HG03196 (cell line): ENCODE results near the gene MAP2K7.
"Not testable (repeated sequence)": the region's sequence is repeated elsewhere in the genome, so short reads cannot be mapped to it uniquely, and the experiment has no call there.

ENCODE experiments used
- ATAC-seq: cut with Tn5 transposase; IDR thresholded peaks from one replicate; pipeline ENCODE4 v1.9.1; 2021; ENCODE audit not compliant: unreplicated experiment

MAP2K7 gene

GRCh38 chr19:7907122-7907521 is 3.4 kb downstream of the MAP2K7 start:
- no peak for ATAC-seq

- ATAC-seq: no peak
These were observed 3.9 kb downstream of the MAP2K7 start for GRCh38 chr19:7907544-7907943.

DNA sequence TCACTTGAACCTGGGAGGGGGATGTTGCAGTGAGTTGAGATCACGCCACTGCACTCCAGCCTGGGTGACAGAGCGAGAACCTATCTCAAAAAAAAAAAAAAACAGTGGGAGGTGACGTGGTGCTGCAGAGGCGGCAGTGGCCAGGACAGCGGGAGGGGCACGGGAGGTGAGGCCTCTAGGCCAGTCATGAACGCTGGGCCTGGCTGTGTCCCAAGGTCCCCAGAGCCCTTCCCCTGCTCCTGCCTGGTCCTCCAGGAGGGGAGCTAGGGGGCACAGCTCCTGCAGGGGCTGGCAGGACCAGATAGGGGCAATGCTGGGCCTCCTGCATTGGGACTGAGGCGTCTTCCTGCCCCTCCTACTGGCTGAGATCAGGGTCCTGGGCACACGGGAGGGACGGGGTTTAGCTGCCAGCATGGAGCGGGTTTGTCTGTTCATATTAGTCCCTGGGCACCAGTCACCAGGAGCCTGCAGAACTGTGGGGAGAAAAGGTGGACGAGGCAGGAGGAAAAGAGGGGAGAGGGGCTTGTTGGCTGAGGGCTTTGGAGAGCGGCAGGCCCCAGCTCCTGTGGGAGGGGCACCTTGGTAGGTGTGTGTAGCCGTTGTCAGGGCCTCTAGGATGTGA is 4.5 kb downstream of the MAP2K7 start:
- no peak for ATAC-seq

DNA sequence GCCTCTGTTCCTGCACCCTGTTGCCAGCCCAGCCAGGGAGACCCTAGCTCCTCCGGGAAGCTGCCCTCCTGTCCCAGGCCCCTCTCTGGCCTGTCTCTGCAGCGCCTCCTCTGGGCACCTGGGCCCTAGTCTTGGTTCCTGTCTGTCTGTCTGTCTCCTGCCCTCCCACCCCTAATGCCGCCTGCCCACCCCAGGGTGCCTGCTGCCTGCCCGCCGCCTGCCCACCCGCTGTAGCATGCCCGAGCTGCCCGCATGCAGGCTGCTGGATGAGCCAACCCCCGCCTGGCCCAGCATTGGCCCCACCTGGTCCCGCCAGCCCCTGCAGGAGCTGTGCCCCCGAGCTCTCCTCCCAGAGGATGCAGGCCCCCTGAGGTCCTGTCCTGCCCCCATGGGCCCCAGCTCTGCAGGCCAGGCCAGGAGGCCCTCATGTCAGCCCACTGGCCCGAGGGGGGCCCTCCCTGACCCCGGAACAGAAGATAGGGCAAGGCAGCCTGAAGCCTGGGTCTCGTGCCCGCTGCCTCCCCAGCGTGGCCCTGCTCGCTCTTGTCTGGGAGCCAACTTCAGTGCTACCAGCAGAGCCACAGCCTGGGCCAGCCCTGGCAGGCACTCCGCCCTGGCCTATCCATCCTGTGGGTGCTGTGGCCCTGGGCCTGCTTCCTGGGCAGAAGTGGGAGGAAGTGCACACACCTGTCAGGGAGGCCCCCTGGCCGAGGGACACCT is 5.2 kb downstream of the MAP2K7 start:
- no peak for ATAC-seq

GRCh38 chr19:7909471-7910067 is 5.9 kb downstream of the MAP2K7 start:
- no peak for ATAC-seq

GRCh38 chr19:7910321-7911161 is 6.9 kb downstream of the MAP2K7 start:
- ATAC-seq: no peak

DNA sequence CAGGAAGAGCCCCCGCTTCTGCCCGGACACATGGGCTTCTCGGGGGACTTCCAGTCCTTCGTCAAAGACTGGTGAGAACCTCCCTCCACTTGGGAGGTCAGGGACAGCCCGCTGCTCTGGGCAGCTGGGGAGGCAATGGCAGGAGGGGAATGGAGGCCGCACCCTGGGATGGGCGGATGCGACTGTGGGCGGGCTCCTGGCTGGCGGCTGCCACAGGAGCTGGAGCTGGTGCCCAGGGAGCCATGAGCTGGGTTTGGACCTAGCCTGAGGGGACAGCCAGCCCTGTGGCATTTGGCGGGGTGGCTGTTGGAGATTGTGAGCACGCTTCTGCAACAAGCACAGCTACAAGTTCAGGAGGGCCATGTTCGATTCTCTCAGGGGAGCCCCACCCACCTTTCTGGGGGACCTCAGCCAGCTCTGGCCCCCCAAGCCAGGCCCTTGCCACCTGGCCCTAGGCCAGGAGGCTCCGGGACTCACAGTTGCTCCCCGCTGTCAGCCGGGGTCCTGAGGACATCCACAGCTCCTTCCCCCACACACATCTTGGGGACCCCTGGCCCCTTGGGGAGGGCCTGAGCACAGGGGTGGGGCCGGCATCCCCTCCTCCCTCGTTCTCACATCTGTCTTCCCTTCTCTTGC is 7.9 kb downstream of the MAP2K7 start:
- no peak for ATAC-seq

DNA sequence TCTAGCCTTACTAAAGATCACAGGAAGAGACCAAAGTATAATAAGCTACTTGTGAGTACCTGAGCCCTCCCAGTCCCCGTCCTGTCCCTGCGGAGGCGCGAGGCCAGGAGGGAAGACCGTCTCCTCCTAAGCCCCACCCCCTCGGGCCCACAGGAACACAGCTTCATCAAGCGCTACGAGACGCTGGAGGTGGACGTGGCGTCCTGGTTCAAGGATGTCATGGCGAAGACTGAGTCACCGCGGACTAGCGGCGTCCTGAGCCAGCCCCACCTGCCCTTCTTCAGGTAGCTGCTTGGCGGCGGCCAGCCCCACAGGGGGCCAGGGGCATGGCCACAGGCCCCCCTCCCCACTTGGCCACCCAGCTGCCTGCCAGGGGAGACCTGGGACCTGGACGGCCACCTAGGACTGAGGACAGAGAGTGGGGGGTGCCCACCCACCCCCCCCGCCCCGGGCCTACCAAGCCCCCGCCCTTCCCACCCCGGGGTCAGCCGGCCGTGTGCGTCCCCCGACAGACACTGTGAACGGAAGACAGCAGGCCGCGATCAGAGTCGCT is 8.5 kb downstream of the MAP2K7 start:
- no peak for ATAC-seq

DNA sequence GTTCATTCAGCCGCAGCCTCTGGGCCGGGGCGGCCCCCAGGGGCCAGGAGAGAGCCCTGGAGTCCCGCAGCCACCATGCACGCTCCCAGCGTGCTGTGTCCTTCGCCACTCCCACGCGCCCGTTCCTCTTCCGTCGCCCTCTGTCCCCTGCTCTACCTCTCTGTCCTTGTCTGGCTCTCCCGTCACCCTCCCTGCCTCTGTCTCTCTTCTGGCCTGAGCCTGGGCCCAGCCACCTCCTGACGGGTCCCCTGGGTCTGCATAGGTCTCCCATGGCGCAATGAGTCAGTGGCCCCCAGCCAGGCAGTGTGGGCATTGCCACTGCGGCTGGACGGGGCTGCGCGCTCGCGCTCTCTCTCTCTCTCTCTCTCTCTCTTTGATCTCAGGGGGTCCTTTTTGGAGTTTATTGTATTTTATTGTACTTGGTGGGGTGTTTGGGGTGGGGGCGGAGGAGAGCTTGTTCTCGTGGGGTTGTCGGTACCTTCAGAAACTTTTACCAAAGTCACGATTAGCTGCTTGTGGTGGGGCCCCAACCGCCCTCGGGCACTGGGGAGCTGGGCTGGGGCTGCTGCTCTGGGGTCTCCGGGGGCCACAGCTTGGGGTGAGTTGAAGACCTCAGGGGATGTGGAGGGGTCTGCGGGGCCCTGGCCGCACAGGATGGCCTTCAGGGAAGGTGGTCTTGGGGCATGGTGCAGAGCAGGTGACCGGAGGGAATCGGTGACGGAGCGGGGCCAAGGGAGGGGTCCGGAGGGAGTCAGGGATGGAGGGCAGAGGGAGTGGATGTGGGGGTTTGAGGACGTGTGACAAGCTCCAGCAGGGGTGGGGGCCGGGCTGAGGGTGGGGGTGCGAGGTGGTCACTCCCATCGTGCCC is 9.3 kb downstream of the MAP2K7 start:
- ATAC-seq: no peak

- ATAC-seq: no peak
These were observed 10.0 kb downstream of the MAP2K7 start for GRCh38 chr19:7913652-7914051.

- no peak for ATAC-seq
These were observed 10.4 kb downstream of the MAP2K7 start for GRCh38 chr19:7914099-7914498.

DNA sequence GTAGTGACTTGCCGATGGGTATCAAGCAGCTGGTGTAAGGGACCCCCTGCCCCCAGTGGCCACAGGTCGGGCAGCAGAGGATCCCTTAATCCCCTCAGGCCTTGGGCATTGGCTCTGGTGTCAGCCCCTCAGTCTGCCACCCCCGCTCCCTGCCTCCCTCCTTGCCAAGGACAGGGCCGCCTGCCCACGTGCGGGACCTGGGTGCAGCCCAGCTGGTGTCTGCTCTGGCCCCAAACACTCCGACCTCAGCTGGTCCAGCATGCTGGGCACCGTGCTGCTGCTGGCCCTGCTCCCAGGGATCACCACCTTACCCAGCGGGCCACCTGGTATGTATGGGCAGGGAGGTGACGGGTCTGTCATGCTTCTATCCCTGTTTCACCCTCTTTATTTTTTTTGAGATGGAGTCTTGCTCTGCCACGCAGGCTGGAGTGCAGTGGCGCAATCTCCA is 10.9 kb downstream of the MAP2K7 start, which contains the start of gene TGFBR3L:
TSS of gene TGFBR3L (plus strand) at position 233 of the 448 bp plus-strand sequence.
- ATAC-seq: no peak

DNA sequence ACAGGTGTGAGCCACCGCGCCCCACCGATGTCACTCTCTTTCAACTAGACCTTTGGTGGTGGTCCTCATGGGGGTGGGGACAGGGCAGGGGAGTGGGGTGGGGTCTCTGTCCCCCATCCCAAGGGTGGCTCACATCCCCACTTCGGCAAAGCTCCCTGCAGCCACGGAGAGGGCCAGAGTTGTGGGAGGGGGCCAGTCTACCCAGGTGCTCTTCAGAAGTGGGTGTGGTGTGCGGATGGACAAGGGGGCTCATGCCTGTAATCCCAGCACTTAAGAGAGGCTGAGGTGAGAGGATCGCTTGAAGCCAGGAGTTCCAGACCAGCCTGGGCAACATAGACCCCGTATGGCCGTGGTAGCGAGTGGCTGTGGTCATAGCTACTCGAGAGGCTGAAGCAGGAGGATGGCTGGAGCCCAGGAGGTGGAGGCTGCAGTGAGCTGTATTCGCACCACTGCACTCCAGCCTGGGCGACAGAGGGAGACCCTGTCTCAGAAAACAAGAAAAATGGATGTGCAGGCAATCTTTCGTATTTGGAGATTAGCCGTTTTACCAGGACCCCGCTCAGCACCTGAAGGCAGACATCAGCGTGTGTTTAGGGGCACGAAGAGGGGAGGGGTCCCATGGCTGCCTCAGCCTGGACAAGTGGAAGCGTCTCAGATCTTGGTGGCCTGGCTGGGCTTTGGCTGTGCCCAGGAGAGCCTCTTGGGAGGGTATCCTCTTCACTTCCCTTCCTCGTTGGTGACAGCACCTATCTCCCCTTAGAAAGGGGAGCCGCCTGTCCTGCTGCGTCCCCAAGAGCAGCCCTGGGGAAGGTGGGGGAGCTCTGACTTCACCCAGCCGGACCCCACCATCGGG is 11.8 kb downstream of the MAP2K7 start:
- ATAC-seq: no peak

DNA sequence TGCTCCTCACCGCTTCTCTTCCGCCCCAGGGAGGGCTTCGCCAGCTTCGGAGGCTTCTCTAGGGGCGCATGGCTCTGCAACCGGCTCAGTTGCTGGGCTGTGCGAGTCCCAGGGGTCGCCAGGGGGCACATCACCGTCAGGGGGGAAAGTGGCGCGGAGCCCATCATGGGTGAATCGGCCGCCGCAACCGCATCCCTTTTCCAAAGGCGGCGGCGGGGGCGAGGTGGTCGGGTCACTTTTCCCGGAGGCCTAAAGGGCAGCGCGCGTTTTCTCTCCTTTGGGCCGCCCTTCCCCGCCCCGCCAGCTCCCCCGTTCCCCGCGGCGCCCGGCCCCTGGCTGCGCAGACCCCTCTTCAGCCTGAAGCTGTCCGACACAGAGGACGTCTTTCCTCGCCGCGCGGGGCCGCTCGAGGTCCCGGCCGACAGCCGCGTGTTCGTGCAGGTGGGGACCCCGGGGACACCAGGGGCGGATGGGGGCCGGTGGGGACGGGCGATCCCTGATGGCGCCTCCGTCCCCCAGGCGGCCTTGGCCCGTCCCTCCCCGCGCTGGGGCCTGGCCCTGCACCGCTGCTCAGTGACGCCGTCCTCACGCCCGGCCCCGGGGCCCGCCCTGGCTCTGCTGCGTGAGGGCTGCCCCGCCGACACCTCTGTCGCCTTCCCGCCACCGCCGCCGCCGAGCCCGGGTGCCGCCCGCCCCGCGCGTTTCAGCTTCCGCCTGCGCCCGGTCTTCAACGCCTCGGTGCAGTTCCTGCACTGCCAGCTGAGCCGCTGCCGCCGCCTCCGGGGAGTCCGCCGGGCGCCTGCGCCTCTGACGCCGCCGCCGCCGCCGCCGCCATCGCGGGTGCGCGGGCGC is 12.7 kb downstream of the MAP2K7 start:
- no peak for ATAC-seq

DNA sequence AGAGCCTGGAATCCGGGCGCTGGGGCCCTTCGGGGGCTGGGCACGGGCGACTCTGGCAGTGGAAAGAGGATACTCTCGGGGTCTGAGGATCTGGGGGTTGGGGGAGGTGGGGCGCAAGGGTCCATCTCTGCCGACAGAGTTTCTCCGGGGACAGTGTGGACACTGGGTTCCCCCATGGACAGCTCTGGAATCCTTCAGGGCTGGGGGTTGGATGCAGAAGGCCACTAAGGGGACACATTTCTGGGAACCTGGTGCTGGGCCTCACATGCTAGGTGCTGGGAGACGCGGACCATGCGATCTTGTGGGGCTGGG is 13.2 kb downstream of the MAP2K7 start:
- ATAC-seq: no peak

DNA sequence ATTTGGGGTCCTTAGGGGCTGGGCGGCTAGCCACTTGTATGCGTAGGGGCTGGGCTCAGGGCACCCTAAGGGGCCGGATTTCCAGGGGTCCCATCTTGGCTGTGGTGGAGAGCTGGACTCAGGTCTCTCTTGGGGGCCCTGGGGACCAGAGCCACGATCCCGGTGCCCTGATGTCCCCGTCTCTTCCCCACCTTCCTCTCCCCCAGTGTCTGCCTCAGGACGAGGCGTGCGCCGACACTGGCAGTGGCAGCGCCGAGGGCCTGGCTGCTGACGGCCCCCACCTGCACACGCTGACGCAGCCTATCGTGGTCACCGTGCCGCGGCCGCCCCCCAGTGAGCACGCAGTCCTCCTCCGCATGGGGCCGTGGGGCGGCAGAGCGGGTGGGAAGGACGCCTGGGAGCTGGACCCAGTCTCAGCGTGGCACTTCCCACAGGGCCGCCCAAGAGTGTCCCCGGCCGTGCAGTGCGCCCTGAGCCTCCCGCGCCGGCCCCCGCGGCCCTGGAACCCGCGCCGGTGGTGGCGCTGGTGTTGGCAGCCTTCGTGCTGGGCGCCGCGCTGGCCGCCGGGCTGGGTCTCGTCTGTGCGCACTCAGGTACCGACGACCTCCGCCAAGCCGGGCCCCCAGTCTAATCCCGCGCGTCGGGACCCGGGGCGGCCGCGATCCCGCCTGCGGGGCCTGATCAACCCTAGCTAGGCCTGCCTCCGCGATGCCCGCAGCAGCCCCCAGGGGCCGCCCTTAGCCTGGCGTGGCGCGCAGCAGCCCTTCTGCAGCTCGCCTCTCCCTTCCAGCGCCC is 13.8 kb downstream of the MAP2K7 start:
- no peak for ATAC-seq

- ATAC-seq: not testable (repeated sequence)
These were observed 14.5 kb downstream of the MAP2K7 start for GRCh38 chr19:7918062-7918614.
